OCI-M1 (cell line): Measurements from ENCODE around the gene MVD.
A peak's percentile ranks its signal among the peaks of the same experiment; 100 is the strongest.

Experiments
- DNase-seq: peaks from one replicate; lab custom pipeline; 2025; lab: John Stamatoyannopoulos, UW

The MVD gene, protein sequence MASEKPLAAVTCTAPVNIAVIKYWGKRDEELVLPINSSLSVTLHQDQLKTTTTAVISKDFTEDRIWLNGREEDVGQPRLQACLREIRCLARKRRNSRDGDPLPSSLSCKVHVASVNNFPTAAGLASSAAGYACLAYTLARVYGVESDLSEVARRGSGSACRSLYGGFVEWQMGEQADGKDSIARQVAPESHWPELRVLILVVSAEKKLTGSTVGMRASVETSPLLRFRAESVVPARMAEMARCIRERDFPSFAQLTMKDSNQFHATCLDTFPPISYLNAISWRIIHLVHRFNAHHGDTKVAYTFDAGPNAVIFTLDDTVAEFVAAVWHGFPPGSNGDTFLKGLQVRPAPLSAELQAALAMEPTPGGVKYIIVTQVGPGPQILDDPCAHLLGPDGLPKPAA

DNA sequence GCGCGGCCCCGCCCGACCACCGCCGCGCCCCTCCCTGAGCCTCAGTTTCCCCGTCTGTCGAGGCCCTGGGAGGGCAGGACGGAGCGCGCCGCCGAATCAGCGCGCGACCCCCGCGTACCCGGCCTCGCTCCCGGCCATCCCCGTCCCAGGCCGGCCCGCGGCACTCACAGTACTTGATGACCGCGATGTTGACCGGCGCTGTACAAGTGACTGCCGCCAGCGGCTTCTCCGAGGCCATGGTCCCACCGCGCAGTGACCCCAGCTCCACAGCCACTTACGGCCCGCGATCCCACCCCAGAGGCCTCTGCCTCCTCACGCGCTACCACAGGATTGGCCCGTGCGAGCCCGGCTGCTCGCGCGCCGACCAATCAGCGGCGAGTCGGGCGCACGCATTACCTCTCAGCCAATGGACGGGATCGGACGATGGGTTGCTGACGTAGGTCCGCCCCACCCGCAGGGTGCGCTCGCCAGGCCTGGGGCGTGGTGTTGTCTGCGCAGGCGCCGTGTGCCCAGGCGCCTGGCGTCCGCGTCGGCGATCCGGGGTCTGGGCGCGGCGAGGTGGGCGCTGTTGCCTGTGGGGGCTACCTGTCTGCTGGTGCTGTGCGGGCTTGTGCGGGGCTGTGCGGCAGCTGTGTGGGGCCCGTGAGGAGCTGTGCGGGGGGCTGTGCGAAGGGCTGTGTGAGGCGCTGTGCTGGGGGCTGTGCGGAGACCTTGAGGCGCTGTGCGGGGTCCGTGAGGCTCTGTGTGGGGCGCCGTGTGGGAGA, at the start of gene MVD:
Gene MVD, minus strand, starts transcription at position 249 of the 764 bp plus-strand sequence. Its CDS starts 11 bp downstream, at position 238.
- peak; percentile 98 for DNase-seq

DNA sequence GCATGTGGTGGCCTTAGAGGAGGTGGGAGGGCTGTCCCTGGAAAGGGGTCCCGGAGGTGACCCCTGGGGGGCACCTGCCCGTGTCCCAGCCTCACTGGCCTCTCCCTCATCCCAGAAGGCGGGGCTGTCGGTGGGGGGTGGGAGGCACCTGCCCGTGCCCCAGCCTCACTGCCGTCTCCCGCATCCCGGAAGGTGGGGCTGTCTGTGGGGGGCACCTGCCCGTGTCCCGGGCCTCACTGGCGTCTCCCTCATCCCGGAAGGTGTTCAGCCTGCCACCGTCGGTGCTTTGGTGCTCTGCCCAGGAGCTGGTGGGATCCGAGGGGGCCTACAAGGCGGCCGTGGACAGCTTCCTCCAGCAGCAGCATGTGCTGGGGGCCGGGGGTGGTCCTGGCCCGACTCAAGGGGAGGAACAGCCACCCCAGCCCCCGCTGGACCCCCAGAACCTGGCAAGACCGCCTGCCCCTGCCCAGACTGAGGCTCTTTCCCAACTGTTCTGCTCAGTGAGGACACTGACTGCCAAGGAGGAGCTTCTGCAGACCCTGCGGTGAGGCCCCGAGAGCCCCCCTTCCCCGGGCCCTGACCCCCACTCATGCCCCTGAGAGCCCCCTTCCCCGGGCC, 49.6 kb upstream of the MVD start:
- no peak for DNase-seq

DNA sequence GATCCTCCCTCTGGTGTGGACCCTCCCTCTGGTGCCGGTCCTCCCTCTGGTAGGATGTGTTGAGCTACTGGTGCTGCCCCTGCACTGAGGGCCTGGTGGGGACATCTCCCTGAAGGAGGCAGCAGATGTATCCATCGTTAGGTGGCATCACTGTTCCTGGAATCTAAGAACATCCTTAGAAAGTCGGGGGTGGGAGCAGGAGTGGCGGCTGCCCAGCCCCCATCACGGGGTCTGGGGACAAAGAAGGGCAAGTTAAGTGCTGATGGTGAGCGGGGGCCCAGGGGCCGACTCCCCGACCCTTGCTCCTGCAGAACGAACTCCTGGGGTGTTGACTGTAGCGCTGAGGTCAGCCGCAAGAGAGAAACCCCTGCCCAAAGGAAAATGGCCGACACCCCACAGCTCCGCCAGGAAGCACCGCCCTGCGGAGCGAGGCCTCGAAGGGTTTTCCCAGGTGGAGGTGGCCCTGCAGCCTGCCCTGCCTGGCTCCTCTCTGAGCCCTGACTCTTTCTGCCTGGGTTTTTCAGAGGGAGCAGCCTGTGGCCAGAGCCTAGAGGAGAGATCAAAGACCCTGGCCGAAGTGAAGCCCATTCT, 49.0 kb upstream of the MVD start:
- DNase-seq, result no peak

DNA sequence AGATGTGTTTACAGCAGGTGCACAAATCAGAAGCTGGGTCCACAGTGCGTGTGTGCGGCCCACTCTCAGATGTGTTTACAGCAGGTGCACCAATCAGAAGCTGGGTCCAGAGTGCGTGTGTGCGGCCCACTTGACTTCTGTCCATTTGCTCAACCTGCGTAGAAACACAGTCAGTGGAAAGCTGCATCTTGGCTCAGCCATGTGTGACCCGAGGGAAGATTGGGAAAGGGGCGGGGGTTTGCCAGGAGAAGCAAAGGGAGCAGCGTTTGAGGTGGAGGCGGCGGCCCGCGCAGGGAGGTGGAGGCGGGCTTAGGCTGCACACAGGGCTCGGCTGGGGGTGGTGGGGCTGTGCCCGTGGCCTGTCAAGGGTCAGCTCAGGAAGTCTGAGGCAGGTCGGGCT, 47.7 kb upstream of the MVD start:
- no peak for DNase-seq

DNA sequence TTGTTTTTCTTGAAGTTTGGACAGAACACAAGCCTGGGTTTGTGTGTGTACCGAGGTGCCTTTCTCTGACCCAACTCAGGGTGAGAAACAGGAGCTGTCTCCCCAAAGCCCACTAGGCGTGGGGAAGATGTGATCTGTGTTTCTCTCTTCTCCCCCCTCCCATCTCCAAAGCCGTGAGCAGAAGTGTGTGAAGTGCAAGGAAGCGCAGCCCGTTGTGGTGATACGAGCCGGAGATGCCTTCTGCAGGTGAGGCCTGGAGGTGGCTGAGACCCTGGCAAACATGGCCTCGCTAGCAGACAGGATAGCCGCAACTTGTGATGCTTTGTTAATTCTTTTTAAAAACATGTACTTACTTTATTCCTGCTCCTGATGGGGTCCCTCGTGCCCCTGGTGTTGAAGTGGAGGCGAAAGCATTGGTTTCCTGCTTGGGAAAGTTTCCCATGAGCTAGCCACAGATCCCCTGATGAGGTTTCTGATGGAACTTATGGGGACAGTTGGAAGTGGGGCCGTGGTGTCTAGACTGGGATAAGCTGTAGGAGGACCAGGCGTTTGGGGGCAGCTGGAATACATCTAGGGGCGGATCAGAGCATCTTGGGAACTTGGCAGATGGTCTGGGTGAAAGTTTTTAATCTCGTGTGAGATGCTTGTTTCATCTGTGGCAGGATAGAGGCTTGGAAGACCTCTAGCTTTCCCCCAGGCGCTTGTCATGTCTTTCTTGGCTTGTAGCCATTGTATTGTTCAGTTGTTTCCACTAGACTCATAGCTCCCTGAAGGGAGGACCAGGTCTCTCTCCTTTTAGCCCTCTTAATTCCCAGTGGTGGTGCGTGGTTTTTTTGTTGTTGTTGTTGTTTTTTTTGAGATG, 44.3 kb upstream of the MVD start:
- no peak for DNase-seq

DNA sequence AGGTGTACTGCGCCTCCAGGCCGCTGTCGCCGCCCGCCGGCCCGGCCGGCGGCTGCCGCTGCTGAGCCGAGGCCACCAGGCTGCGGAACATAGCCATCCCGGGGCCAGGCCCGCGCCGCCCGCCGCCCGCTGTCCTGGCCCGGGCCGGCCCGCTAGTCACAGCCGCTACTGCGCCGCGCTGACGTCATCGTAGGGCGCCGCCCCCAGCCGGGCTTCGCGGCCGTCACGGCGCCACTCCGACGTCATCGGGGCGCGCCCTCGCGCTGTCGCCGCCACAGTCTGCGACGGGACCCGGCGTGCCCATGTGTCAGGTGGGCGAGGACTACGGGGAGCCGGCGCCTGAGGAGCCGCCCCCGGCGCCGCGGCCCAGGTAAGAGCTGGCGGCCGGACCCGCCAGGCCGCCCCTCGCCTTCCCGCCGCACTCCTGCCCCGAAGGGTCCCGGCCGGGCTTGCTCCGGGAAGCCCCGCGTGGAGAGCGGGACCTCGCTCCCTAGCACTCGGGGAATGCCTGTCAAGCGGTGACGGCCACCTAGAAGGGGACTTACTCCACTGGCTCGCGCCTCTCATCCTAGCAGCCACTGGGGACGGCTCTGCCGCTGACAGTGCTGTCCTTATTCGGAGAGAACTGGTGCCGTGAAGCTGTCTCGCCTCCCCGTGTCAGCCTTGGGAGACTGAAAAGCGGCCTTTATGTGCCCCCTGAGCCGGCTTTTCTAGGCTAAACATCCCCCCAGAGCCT, 43.5 kb upstream of the MVD start, which contains the start of the genes CTU2 and RNF166:
Gene CTU2, plus strand, starts transcription at position 275 of the 736 bp plus-strand sequence. Its CDS starts 28 bp downstream, at position 303.
Gene RNF166, minus strand, starts transcription at position 180 of the 736 bp plus-strand sequence. Its CDS starts 83 bp downstream, at position 97.
- DNase-seq, result peak; percentile 92

DNA sequence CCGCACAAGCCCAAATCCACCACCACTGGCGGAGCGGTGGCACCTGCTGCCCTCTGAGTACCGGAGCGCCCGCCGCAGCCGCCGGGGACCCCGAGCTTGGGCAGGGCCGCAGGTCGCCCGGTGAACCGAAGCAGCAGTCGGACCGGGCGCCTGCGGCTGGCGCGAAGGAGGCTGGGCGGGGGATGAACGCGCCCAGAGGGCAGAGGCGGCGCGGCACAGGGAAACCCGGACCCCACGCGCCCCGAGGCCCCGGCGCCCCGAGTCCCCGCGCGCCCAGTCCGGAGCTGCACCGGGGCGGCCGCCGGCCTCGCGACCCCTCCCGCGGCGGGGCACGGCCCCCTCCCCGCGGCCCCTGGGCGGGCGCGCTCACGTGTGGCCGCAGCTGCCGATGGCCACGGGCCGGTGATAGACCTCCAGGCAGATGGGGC, 42.9 kb upstream of the MVD start:
- peak; percentile 51 for DNase-seq

DNA sequence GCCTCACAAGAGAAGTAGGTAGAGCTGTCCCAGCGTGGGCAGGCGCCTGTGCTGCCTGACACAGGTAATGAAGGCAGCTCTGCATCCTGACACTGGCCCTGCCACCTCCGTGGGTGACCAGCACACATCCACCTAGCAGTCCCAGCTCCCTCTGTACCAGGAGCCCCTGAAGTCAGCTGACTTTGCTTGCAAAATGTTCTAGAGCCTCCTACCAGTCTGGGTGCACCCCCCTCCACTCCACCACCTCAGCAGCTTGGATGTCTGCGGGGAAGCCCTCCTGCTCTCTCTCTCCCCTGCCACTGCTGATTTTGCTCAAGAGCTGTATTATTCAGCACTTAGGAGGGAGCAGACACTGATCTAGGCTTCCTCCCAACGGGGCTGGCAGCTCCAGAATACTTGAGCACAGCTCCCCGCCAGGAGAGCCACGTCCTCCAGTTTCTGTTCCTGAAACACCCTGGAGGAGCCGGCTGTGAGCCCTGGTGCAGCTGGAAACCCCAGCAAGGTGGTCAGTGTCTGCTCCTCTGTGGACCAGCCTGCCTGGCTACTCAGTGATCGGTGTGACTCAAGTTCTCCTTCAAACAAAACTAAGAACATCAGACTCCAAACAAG, 42.3 kb upstream of the MVD start:
- DNase-seq, result peak; percentile 51

DNA sequence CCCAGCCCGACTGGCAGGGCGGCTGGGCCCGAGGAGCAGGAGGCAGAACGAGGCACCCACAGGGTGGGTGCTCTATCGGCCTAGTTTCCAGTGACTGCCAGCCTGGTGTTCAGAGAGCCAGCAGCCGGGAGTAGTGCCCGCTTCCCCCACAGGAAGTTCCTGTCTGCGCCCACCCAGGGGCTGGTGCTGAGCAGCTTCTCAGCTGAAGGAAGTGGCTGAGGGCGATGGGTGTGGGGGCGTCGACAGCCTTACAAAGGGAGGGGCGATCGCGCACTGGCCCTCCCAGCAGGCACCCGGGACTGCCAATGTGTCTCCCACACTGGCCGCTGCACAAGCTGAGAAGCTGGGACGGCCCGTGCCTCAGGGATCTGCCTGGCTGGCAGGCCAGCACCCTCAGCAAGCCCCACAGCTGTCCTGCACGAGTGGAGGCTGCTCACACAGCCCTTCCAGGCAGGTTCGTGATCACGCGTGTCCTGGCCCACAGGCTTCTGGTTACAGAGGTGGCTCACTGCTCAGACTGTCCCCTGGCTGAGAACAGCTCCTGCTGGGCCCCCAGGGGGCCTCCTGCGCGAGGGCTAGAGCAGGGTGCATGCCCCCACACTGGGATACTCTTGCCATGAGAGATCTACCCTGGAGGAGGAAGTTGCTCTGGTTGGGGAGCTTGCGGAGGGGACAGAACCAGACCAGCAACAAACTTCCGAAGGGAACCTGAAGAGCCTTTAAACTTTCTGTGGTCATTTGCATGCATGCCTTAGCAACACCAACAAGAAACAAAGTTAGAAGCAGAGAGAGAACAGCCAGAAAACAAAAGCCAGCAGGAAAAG, 40.8 kb upstream of the MVD start:
- DNase-seq, result peak; percentile 23

DNA sequence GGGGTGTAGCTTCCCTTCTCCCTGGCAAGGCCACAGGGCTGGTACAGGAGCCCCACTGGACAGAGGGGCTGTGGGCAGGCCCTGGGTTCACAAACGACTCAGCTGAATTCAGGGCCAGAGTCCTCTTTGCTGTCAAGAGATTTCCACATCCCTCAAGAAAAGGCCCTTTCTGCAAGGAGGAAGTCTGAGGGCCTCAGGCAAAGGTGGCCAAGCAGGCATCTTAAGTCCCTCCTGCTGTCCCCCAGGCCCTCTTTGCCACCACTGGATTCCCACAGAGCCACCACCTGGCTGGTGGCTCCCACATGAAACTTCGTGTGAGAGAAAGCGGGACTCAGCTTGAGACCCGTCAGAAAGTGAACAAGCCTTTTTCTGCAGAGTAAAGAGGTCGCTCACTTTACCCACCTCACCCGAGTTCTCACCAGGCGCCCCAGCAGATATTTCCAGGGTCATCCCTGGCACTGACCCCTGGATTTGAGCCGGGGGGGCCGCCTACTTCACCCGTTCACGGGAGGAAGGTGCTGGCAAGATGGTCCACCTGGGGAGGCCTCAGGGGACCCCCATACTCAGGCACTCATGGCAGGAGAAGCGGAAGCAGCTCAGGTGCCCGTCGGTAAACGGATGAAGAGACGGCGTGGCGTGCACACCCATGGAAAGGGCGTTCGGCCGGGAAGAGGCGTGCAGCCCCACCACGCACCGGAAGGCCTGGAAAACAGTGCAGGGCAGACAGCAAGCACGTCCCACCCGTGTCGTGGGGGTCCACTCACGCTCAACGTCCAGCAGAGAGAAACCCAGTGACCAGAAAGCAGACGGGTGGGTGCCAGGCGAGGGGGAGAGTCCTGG, 39.7 kb upstream of the MVD start:
- DNase-seq, result no peak

DNA sequence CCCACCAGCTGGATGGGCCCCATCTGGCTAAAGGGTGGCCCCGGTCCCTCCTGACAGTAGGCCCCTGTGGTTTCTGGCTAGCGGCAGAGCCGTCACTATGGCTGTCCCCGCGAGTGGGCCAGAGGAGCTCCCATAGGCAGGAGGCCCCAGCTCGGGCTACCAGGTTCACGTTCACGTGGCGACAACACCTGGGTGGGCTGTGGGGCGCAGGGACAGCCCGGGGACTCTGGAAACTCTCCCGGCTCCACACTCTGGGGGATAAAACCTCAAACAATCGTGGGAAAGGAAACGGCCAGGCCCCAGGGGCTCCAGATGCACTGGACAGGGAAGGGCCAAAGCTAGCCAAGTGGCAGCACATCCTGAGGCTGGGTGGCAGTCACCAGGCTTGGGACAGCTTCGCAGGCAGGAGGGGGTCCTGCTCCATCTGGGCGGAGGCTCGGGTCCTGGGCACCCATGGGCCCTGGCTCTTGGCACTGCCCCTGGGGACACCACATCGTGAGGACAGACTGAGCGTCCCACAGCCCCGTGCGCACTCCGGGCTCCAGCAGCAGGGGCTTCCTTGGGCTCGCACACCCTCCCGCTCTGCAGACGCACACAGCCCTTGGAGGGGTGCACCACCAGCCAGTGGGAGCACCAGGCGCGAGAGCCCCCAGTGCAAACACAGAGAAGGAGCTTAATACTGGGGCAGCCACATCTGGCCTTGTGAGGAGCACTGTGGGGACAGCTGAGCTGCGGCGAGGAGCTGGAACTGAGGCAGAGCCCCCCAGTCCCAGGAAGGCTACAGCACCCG, 38.9 kb upstream of the MVD start:
- no peak for DNase-seq

DNA sequence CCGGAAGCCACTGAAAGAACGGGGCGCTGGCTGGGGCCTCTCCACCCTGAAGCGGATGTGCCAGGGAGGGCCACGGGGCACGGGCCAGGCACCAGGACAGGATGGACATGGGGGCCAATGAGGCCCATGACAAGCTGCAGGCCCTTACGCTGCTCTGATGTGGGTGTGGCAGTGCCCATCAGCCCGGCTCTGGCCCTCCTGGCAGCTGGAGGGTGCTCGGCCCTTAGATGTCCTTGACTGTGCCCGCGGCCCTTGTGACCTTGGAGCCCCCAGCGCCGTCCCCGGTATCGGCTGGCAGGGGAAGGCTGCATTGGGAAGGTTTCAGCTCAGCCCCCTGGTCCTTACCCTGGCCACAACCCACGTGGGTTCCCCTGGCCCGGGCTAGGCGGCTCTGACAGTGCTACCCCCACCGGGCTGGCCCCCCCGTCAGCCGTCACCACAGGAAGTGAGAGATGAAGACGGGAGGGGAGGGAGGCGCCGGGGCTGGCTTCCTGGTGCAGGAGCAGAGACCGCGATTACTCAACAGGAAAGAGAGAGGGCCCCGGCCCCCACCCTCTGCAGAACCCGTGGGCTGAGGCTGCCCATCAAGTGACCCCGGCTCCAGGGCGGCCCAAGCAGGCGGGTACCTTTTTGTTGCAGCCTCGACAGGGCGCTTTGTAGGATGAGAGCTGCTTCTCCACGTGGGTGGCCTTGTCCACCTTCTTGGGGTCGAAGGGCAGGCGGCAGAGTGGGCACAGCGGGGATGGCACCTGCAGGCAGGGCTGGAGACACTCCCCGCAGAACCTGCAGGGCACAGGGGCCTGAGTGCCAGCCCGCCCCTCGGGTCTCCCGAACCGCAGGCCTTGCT, 38.0 kb upstream of the MVD start:
- DNase-seq, result peak; percentile 93

DNA sequence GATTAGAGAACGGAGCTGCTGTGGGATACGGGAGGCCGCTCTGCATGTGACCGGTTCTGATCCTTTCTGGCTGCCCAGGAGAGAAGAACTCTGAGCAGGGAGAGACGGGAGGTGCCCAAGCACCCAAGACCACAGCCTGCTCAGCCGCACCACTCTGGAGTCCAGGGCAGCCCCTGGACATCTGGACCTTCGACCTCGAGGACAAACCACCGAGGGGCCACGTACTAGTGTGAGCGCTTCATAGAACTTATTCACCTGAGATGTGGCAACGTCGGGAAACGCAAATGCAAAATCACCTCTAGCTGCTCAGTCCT, 37.4 kb upstream of the MVD start:
- no peak for DNase-seq

DNA sequence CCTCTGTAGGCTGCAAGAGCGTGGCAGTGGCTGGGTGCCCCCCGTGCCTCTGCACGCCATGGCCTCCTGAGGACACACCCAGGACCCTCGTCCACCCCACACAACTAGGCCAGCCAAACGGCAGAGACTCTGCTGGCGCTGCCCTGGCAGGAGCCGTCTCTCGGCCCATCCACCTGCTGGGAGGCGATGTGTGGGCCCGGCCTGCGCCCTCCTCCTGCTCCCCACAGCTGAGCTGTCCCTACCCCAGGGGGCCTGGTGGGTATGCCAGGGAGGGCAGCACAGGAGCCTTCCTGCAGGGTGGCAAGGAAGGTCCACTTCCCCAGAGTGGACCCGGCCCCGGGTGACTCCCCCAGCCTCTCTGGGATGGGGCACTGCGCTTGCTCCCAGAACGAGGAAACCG, 36.3 kb upstream of the MVD start:
- no peak for DNase-seq

DNA sequence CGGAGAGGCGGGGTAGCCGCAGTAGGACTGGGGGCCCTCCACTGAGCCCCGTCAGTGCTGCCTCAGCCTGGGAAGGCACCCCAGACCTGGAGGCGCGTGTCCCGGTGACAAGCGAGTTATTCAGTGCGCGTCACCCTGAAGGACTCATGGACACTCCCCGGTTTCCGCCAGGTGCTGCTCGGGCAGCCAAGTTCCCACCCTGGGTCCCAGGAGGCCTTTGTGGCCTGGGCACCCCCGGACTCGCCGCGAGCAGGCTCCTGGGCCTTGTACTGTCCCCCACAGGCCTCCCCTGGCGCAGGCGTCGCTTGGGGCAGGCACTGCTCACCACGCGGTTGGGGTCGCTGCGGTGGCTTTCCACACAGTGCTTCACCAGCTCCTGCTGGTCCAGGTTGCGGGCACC, 35.8 kb upstream of the MVD start:
- DNase-seq, result no peak

DNA sequence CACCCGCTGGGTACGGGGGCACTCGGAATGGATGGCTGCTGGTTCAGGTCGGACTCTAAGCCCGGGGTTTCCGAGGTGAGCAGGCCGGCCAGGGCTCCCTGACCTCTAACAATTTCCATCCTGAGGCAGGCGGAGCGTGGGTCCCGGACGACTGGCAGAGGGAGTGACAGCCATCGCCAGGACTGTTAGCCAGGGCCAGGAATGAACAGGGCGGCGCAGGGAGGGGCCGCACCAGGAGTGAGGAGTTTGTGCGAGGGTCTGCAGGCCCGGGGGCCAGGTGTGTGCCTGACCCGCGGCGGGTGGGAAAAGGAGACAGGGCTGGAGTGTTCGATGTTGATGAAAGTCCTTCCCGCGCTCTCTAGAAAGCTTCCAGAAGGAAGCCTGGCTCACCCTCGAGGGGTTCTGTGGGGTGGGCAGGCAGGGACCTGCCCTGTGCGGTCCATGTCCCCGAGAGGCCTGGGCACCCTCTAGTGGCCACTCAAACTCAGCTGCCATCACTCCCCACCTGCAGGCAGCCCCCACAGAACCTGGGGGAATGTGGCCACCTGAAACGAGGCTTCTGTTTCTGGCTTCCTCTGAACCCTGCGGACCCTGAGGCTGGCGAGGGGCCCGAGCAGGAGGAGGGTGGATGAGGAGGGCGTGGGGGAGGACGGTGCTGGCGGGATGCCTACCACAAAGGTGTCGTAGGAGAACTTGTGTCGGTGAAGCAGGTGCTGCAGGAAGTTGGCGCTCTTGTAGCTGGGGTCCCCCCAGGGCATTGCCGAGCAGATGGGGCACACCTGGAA, 35.1 kb upstream of the MVD start:
- no peak for DNase-seq
